Hepatocyte (in vitro differentiated cells): ENCODE results near the gene LAMP2. TPM values are rescaled to one million over a fixed set of nuclear protein-coding genes. Genes with fewer than 3 reads are reported as not detected.
A peak's percentile ranks its signal among the peaks of the same experiment; 100 is the strongest.

ENCODE experiments used
- DNase-seq: peaks from one replicate; pipeline ENCODE4 v3.0.0-alpha.2; 2016; ENCODE audit warnings: low spot score
- H2AFZ ChIP-seq: fragments of 200-600 bp; sonication (generic); 2 replicates; pipeline ENCODE4 v1.6.0; 2016; ENCODE audit warnings: antibody characterized with exemption, mild to moderate bottlenecking
- H3K27ac ChIP-seq: fragments of 200-600 bp; sonication (generic); 2 replicates; pipeline ENCODE4 v1.5.1; 2016; ENCODE audit warnings: mild to moderate bottlenecking
- H3K27me3 ChIP-seq: fragments of 200-600 bp; sonication (generic); 2 replicates; pipeline ENCODE4 v1.6.1; 2016
- H3K36me3 ChIP-seq: fragments of 200-600 bp; sonication (generic); replicated peaks from 2 replicates; pipeline ENCODE4 v1.5.1; 2016; ENCODE audit warnings: low read depth; ENCODE audit not compliant: insufficient read depth
- H3K4me1 ChIP-seq: fragments of 200-600 bp; sonication (generic); 2 replicates; pipeline ENCODE4 v1.5.1; 2016; ENCODE audit warnings: mild to moderate bottlenecking, moderate library complexity; ENCODE audit not compliant: insufficient read depth
- H3K4me2 ChIP-seq: fragments of 200-600 bp; sonication (generic); 2 replicates; pipeline ENCODE4 v1.6.0; 2016
- H3K4me3 ChIP-seq: fragments of 200-600 bp; sonication (generic); 2 replicates; pipeline ENCODE4 v1.5.1; 2016; ENCODE audit warnings: mild to moderate bottlenecking
- H3K79me2 ChIP-seq: fragments of 200-600 bp; sonication (generic); 2 replicates; pipeline ENCODE4 v1.6.0; 2017; ENCODE audit warnings: mild to moderate bottlenecking
- H3K9me2 ChIP-seq: fragments of 200-600 bp; sonication (generic); replicated peaks from 2 replicates; pipeline ENCODE4 v1.6.0; 2017; ENCODE audit warnings: mild to moderate bottlenecking; ENCODE audit not compliant: insufficient read depth
- H3K9me3 ChIP-seq: fragments of 200-600 bp; sonication (generic); 2 replicates; pipeline ENCODE4 v1.5.1; 2016; ENCODE audit warnings: low read depth, mild to moderate bottlenecking
- H4K20me1 ChIP-seq: fragments of 200-600 bp; sonication (generic); 2 replicates; pipeline ENCODE4 v1.6.0; 2016; ENCODE audit warnings: mild to moderate bottlenecking; ENCODE audit not compliant: insufficient read depth, poor library complexity, severe bottlenecking
- CTCF ChIP-seq: fragments of 200-600 bp; sonication (generic); IDR thresholded peaks from 2 replicates; pipeline ENCODE4 v1.5.1; 2016; ENCODE audit warnings: antibody characterized with exemption, mild to moderate bottlenecking; ENCODE audit not compliant: poor library complexity
- EZH2 ChIP-seq: fragments of 200-600 bp; sonication (generic); IDR thresholded peaks from 2 replicates; pipeline ENCODE4 v1.6.1; 2016; ENCODE audit warnings: antibody characterized with exemption, mild to moderate bottlenecking, borderline replicate concordance
- EZH2phosphoT487 ChIP-seq: fragments of 200-600 bp; sonication (generic); IDR thresholded peaks from one replicate; pipeline ENCODE4 v1.6.1; 2018; ENCODE audit warnings: antibody characterized with exemption, mild to moderate bottlenecking, low read depth, moderate library complexity; ENCODE audit not compliant: unreplicated experiment, severe bottlenecking
- WGBS: methylation state at CpG from one replicate; pipeline ENCODE4 v1.1.6; 2016; ENCODE audit warnings: low lambda C conversion rate; ENCODE audit errors: missing lambda C conversion rate; 5-methylcytosine and 5-hydroxymethylcytosine counted together
- polyA plus RNA-seq: library from polyadenylated mRNA; unstranded; fragments of >200 nt; fragmentation: Nextera tagmentation; extraction: Ambion mirVana; gene quantifications from 2 replicates; pipeline ENCODE4 v1.2.1, GENCODE V29; 2016
- total RNA-seq: library from RNA; depleted of rRNA; stranded (reverse); fragments of >200 nt; gene quantifications from 2 replicates; pipeline ENCODE4 v1.2.3, GENCODE V29; 2014

The LAMP2 gene
- total and polyA plus RNA-seq, 2 experiments from 2014 or later, result 175 to 228 TPM

GRCh38 chrX:120462370-120462769 is 6.7 kb downstream of the LAMP2 start:
- 85% methylated on average over 2 of the region's 2 CpGs for WGBS
- Histone ChIP-seq H3K4me3 (no peak overlapping the region), H3K9me3 (no peaks in the 10 kb centered on the region), H3K27me3 (no peaks in the 10 kb centered on the region), H4K20me1 (peaks cover 28% of the 10 kb centered on the region), H3K9me2 (no peaks in the 10 kb centered on the region), H2AFZ (no peak overlapping the region), H3K4me2 (no peak overlapping the region), H3K79me2 (peaks cover 75% of the 10 kb centered on the region), H3K27ac (no peak overlapping the region), H3K36me3 (no peaks in the 10 kb centered on the region), H3K4me1 (peaks cover 7% of the 10 kb centered on the region)
- no peak for DNase-seq
- TF ChIP-seq EZH2phosphoT487 (no peak), CTCF (no peak), EZH2 (no peak)

- no peaks in the 10 kb centered on the region for H3K9me2 ChIP-seq
- no peak for TF ChIP-seq CTCF
- TF ChIP-seq EZH2, result no peak
- TF ChIP-seq EZH2phosphoT487, result no peak
- H3K27me3 ChIP-seq, result no peaks in the 10 kb centered on the region
- H3K4me2 ChIP-seq, result no peak overlapping the region
- H2AFZ ChIP-seq, result no peak overlapping the region
- peaks cover 20% of the 10 kb centered on the region for H4K20me1 ChIP-seq
- H3K4me1 ChIP-seq, result peaks cover 3% of the 10 kb centered on the region
- no peak overlapping the region for H3K27ac ChIP-seq
- no peaks in the 10 kb centered on the region for H3K36me3 ChIP-seq
- no peak for DNase-seq
- H3K9me3 ChIP-seq, result no peaks in the 10 kb centered on the region
- H3K79me2 ChIP-seq, result peaks cover 47% of the 10 kb centered on the region
- no peak overlapping the region for H3K4me3 ChIP-seq
These were observed 9.8 kb downstream of the LAMP2 start for GRCh38 chrX:120459309-120459708.

GRCh38 chrX:120457766-120458180 is 11.3 kb downstream of the LAMP2 start:
- 39% methylated on average over 2 of the region's 2 CpGs for WGBS
- H3K4me2 ChIP-seq, result peak overlapping the region; percentile 30

More at GRCh38 chrX:120457766-120458180, 11.3 kb downstream of the LAMP2 start:
- Histone ChIP-seq H3K4me1 (peaks cover 3% of the 10 kb centered on the region), H3K79me2 (peaks cover 32% of the 10 kb centered on the region), H3K27me3 (no peaks in the 10 kb centered on the region), H2AFZ (no peak overlapping the region), H4K20me1 (peaks cover 13% of the 10 kb centered on the region), H3K9me2 (no peaks in the 10 kb centered on the region), H3K4me3 (no peak overlapping the region), H3K36me3 (no peaks in the 10 kb centered on the region), H3K27ac (peak overlapping the region; percentile 51), H3K9me3 (no peaks in the 10 kb centered on the region)
- peak; percentile 15 for DNase-seq
- TF ChIP-seq EZH2phosphoT487 (no peak), EZH2 (no peak), CTCF (no peak)
